Smooth muscle cell (in vitro differentiated cells): Measurements from ENCODE around the gene SBF2. TPM values are rescaled to one million over a fixed set of nuclear protein-coding genes. Genes with fewer than 3 reads are reported as not detected.

Experiments used
- DNase-seq: peaks from one replicate; lab custom pipeline; 2025; ENCODE audit not compliant: unreplicated experiment; lab: John Stamatoyannopoulos, UW
- H2AFZ ChIP-seq: fragments of 200-600 bp; sonication (generic); 2 replicates; pipeline ENCODE4 v1.6.0; 2016; ENCODE audit warnings: antibody characterized with exemption, low read depth, mild to moderate bottlenecking
- H3F3A ChIP-seq: fragments of 200-600 bp; sonication (generic); 2 replicates; pipeline ENCODE4 v1.6.0; 2017; ENCODE audit warnings: antibody characterized with exemption, low read depth
- H3K27ac ChIP-seq: fragments of 200-600 bp; sonication (generic); 2 replicates; pipeline ENCODE4 v1.5.1; 2016; ENCODE audit warnings: low read depth, mild to moderate bottlenecking
- H3K27me3 ChIP-seq: fragments of 200-600 bp; sonication (generic); 2 replicates; pipeline ENCODE4 v1.6.1; 2016; ENCODE audit warnings: low read depth, mild to moderate bottlenecking
- H3K36me3 ChIP-seq: fragments of 200-600 bp; sonication (generic); 2 replicates; pipeline ENCODE4 v1.5.1; 2016; ENCODE audit warnings: low read depth
- H3K4me1 ChIP-seq: fragments of 200-600 bp; sonication (generic); 2 replicates; pipeline ENCODE4 v1.5.1; 2016; ENCODE audit warnings: low read depth
- H3K4me2 ChIP-seq: fragments of 200-600 bp; sonication (generic); 2 replicates; pipeline ENCODE4 v1.6.0; 2016; ENCODE audit warnings: mild to moderate bottlenecking
- H3K4me3 ChIP-seq: fragments of 200-600 bp; sonication (generic); 2 replicates; pipeline ENCODE4 v1.5.1; 2016; ENCODE audit warnings: mild to moderate bottlenecking
- H3K79me2 ChIP-seq: fragments of 200-600 bp; sonication (generic); 2 replicates; pipeline ENCODE4 v1.6.0; 2016; ENCODE audit warnings: low read depth, mild to moderate bottlenecking
- H3K9ac ChIP-seq: fragments of 200-600 bp; sonication (generic); 2 replicates; pipeline ENCODE4 v1.6.0; 2016; ENCODE audit warnings: low read depth
- H3K9me3 ChIP-seq: fragments of 200-600 bp; sonication (generic); replicated peaks from 2 replicates; pipeline ENCODE4 v1.5.1; 2016; ENCODE audit warnings: low read depth
- H4K20me1 ChIP-seq: fragments of 200-600 bp; sonication (generic); 2 replicates; pipeline ENCODE4 v1.6.0; 2016; ENCODE audit warnings: low read depth
- CTCF ChIP-seq: fragments of 200-600 bp; sonication (generic); IDR thresholded peaks from 2 replicates; pipeline ENCODE4 v1.5.1; 2017; ENCODE audit warnings: borderline replicate concordance, mild to moderate bottlenecking, antibody characterized with exemption; ENCODE audit not compliant: insufficient read depth, poor library complexity, severe bottlenecking
- WGBS: methylation state at CpG from one replicate; pipeline ENCODE4 v1.1.7; 2016; ENCODE audit warnings: low lambda C conversion rate; 5-methylcytosine and 5-hydroxymethylcytosine counted together
- polyA plus RNA-seq: library from polyadenylated mRNA; unstranded; fragments of >200 nt; fragmentation: Nextera tagmentation; extraction: Ambion mirVana; gene quantifications from 2 replicates; pipeline ENCODE4 v1.2.1, GENCODE V29; 2016
- total RNA-seq: library from RNA; depleted of rRNA; stranded (reverse); fragments of >200 nt; gene quantifications from 2 replicates; pipeline ENCODE4 v1.2.3, GENCODE V29; 2014

SBF2 gene
- total and polyA plus RNA-seq, 2 experiments from 2014 or later = 19.0 to 80.7 TPM

- no peak overlapping the region for H3K4me2 ChIP-seq
- no peak overlapping the region for H3K27ac ChIP-seq
- no peak overlapping the region for H2AFZ ChIP-seq
- no peaks in the 10 kb centered on the region for H3K27me3 ChIP-seq
- no peaks in the 10 kb centered on the region for H3F3A ChIP-seq
- H4K20me1 ChIP-seq = peaks cover 25% of the 10 kb centered on the region
- no peaks in the 10 kb centered on the region for H3K9me3 ChIP-seq
- DNase-seq = no peak
- H3K79me2 ChIP-seq = peaks cover 21% of the 10 kb centered on the region
- H3K9ac ChIP-seq = no peak overlapping the region
- 88% methylated on average over 3 of the region's 3 CpGs for WGBS
- peaks cover 1% of the 10 kb centered on the region for H3K4me1 ChIP-seq
- TF ChIP-seq CTCF = no peak
- H3K36me3 ChIP-seq = no peaks in the 10 kb centered on the region
- no peak overlapping the region for H3K4me3 ChIP-seq
Observed at GRCh38 chr11:10049756-10050155, 244.3 kb downstream of the SBF2 start.

- Histone ChIP-seq H3K4me3 (no peak overlapping the region), H3K4me1 (peaks cover 8% of the 10 kb centered on the region), H3K4me2 (no peak overlapping the region), H3F3A (no peaks in the 10 kb centered on the region), H3K27ac (no peak overlapping the region), H2AFZ (no peak overlapping the region), H3K9ac (no peak overlapping the region), H3K9me3 (no peaks in the 10 kb centered on the region), H4K20me1 (peaks cover 17% of the 10 kb centered on the region), H3K27me3 (no peaks in the 10 kb centered on the region), H3K79me2 (peaks cover 21% of the 10 kb centered on the region), H3K36me3 (no peaks in the 10 kb centered on the region)
- no peak for TF ChIP-seq CTCF
- no peak for DNase-seq
Observed at GRCh38 chr11:10048350-10048749, 245.7 kb downstream of the SBF2 start.

GRCh38 chr11:10044618-10045017, 249.4 kb downstream of the SBF2 start:
- DNase-seq = no peak
- no peaks in the 10 kb centered on the region for H3F3A ChIP-seq
- no peak overlapping the region for H2AFZ ChIP-seq
- H3K4me1 ChIP-seq = peaks cover 10% of the 10 kb centered on the region
- WGBS = 96% methylated on average over 5 of the region's 5 CpGs
- H4K20me1 ChIP-seq = no peaks in the 10 kb centered on the region
- peaks cover 18% of the 10 kb centered on the region for H3K79me2 ChIP-seq
- H3K27me3 ChIP-seq = no peaks in the 10 kb centered on the region
- H3K36me3 ChIP-seq = no peaks in the 10 kb centered on the region
- H3K27ac ChIP-seq = peak overlapping the region; percentile 59
- no peaks in the 10 kb centered on the region for H3K9me3 ChIP-seq
- peak overlapping the region; percentile 44 for H3K9ac ChIP-seq
- peak overlapping the region; percentile 16 for H3K4me3 ChIP-seq
- H3K4me2 ChIP-seq = peak overlapping the region; percentile 59
- TF ChIP-seq CTCF = no peak

GRCh38 chr11:10042699-10043098, 251.3 kb downstream of the SBF2 start:
- no peak for DNase-seq
- Histone ChIP-seq H3K4me1 (peaks cover 10% of the 10 kb centered on the region), H3K4me3 (peak overlapping the region; percentile 16), H3K27ac (no peak overlapping the region), H3K36me3 (no peaks in the 10 kb centered on the region), H3F3A (peaks cover 3% of the 10 kb centered on the region), H3K9me3 (no peaks in the 10 kb centered on the region), H3K4me2 (peak overlapping the region; percentile 59), H4K20me1 (no peaks in the 10 kb centered on the region), H2AFZ (no peak overlapping the region), H3K79me2 (peaks cover 14% of the 10 kb centered on the region), H3K9ac (no peak overlapping the region), H3K27me3 (no peaks in the 10 kb centered on the region)
- WGBS = 79% methylated on average over 4 of the region's 4 CpGs
- TF ChIP-seq CTCF = no peak
